Measurements from ENCODE around the gene SLC7A11.
A peak's percentile ranks its signal among the peaks of the same experiment; 100 is the strongest.

Gene SLC7A11

DNA sequence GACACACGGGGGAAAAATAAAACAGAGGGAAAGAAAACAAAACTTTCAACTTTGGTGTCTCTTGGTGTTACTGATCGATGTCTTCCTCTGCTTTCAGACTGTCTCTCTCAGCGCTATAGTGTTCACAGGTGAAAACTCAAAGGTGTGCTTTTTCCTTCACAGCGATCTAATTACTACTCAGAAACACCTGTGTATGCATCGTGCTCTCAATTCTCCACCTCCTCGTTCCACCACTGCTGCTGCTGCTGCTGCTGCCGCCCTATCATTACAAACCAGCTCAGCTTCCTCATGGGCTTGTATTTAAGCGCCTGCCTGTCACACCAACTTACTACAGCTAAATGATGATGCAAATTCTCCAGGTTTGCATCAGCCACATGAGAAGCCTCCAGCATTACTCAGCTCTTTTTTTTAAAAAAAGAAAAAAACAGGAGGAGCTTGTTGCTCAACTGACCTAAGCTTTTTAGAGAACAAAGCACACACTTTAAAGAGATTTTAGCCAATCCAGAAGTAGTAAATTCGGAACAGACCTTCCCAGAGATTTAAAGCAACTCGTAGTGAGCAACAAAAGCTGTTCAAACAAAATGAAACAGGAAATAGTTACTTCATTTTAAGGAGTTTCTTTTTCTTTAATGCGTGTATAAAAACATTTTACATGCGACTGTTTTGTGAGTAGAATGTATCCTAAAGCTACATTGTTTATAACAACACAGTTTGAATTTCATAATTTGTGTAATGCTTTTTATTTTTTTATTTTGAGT, at the start of gene SLC7A11:
Gene SLC7A11 (minus strand): TSS at position 274 of the 758 bp plus-strand sequence. CDS start 280 bp downstream, outside the sequence.
- DNase-seq (ENCODE audit: low read depth in 2 of 2), result peak; percentile 2 to 12

DNA sequence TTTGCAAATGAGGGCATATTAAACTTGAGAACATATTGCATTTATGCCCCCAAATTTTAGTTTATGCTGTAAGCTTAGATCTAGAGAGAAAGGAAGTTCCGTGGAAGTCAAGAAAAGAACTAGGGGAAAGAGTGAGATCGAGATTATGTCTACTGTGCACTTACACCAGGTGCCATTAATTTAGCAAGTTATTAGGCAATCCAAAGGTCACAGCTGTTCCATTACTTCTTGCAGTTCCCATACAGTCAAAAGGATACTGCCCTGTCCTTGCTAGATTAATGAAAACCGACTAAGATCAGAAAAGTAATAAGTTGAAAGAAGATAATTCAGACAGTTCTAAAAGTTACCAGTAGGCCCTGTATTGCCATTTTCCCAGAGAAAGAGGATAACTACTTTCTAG, 49.3 kb upstream of the SLC7A11 start:
- no peak for DNase-seq (ENCODE audit: low read depth in 2 of 2)

DNA sequence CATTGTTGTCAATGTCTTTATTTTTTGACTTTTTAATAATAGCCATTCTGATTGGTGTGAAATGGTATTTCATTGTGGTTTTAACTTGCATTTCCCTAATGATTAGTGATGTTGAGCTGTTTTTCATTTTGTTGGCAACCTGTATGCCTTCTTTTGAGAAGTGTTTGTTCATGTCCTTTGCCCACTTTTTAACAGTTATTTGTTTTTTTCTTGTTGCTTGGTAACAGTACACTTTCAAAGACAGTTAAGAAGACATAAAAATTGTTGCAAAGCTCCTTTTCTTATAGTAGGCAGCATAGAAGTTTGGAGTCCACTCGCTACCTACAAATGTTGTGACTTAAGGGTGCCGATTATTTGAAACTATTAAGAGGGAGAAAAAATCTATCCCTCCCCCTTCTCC, 48.7 kb upstream of the SLC7A11 start:
- DNase-seq (ENCODE audit: low read depth in 2 of 2), result no peak

DNA sequence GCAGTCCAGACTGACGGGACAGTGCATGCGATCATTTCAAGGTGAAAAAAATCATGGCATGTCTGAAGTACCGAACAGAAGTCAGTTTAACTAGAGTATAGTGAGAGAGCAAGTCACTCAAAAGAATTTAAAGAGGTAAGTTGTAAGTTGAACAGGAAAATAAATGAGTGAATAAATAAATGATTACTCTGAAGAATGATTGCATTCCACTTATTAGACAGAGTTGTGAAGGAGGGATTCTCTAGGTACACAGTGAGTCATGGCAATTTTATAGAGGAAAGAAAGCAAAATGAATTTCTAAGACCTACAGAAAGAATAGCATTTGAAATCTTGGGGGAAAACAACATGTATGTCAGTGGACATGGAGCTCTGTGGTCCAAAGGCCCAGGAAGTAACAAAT, 37.1 kb upstream of the SLC7A11 start:
- no peak for DNase-seq (ENCODE audit: low read depth in 2 of 2)

DNA sequence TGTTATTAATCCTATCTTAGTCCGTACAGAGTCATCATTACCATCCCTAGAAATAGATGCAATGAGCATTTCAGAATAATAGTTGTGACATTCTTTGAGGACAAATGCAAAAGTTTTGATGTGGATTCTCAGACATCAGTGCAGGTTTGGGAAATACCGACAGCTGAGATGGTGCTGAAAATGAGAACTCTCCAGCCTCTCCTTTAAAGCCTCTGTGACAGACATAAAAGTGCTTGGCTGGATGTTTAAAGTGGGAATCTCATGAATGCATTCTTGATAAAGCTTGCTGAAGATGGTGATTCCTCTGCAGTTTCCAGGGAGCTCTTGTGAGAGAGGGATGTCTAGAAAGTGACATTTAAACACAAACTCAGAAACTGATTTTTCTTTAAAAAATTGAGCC, 35.0 kb upstream of the SLC7A11 start:
- DNase-seq (ENCODE audit: low read depth in 2 of 2), result no peak

DNA sequence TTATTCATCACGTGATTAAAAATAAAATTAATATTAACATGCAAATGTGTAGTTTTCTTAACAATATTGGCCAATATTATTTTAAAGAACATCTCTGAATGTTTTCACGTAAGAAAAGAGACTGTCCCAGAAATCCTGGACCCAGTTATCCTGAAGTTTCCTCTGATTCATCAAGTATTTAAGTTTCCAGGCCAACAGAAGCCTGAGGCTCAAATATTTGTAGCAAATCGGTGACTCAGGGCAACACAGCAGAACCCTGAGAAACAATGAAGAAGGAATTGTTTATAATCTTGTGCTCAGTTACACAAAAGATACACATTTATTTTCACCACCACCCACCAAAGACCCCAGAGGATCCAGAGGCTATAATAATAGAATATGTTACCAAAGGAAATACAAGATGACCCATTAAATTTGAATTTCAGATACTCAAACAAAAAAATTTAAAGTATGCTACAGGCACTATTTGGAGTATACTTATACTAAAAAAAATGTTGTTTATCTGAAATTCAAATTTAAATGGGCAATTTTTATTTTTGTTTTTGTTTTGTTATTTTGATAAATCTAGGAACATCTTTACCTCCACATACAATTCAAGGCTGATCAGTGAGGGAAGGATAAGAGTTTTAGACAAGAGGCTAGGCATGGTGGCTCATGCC, 33.9 kb upstream of the SLC7A11 start:
- no peak for DNase-seq (ENCODE audit: low read depth in 2 of 2)

DNA sequence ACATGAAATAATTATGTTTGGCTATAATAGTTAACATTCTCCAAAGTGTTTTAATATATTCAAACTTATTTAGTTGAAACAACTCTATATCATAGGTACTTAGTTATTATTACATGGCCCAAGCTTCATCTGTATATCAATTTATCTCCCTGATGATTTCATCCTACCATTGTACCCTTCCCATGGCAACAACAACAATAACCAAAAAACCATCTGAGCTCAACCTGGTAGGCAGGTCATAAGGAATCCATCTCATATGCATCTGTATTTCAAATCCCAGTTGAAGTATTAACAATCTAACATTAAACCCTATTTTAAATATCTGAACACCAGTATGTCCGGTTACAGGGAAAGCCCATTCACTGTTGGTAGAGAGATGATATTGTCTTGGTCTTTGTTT, 33.1 kb upstream of the SLC7A11 start:
- DNase-seq (ENCODE audit: low read depth in 2 of 2), result no peak

DNA sequence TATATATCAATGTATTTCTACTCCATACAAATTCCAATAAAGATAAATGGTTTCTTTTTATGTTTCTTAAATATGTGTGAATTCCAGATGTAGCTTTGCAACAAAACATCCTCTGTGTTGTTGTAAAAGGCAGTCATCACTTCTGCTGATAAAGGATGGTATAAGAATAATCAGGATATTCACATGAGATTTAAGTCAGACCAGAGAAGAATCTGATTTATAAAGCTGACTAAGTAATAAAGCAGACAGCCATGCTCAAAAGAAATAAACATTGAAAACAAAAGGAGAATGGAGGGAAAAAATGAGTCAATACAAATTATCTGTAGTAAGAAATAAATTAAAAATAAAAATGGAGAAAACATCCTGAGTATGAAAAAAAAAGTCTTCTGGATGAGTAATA, 27.0 kb upstream of the SLC7A11 start:
- DNase-seq (ENCODE audit: low read depth in 2 of 2), result no peak

DNA sequence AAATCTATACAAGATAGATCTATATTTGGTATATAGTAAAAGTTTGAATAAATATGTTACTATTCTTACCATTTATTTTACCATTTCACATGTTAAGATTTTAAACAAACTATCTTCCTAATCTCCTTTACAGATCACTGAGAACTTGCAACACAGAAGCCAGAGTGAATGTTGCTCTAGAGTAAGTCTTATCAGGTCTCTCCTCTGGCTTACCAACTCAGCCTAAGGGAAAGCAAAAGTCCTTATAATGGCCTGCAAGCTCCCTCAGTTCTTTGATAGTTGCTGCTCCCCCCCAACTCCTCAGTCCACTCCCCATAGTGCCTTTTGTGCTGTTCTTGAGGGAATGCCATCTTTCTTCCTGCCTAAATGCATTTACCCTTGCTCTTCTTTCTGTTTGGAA, 25.7 kb upstream of the SLC7A11 start:
- DNase-seq (ENCODE audit: low read depth in 2 of 2), result no peak

DNA sequence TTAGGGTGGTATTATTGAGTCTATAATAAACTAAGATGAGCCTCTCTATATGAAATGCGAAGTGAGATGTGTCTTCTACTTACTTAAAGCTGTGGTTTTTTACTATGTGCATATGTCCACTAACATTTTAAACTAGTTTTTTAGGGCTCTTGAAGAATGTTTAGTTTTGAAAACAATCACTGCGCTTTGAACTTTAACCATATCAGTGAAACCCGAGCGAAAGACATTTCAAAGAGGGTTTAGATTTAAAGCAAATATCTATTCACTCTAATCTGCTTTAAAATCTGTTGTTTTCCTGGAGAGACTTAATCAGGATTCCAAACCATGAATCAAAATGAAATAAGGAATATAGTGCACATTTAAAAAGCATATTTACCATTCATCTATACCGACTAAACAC, 24.8 kb upstream of the SLC7A11 start:
- DNase-seq (ENCODE audit: low read depth in 2 of 2), result no peak

DNA sequence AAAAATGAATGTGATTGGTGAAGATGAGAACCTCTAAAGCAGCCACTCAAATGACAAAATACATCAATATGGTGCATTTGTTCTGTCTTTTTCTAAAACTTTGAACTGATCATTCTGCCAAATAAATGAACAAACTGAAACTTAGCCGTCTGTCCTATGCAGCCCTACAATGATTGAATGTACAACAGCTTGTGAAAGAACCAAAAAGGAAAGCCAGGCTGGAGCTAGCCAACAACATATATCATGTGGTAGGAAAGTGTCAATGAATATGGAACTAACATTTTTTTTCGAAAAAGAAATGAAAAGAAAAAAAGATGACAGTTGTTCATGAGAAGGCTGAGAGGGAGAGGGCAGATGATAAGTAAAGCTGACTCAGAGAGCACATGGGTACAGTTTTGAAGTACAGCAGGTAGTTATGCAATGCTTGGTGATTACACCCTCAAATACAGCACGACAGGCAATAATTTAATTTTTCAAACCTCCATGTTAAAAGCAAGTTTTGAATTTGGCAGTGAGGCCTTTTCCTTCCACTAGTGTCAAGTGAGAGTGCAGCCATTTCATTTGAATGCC, 21.2 kb upstream of the SLC7A11 start:
- DNase-seq (ENCODE audit: low read depth in 2 of 2), result no peak

DNA sequence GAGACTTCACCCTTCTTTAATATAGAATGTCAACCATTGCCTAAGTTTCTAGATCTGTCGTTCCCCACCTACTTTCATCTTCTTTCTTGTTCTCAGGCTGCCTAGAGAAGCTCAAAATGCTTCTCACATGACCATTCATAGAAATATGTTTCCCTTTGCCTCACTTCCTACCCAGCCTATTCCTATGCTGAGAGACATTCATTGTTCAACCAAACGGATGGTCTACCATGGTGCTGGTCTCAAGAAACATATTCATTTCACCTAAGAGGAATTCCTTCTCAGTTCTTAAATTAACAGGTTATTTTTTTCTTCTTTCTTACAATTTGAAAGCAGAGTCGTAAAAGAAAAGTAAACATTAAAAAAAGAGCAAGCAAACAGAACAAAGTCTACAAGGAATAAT, 20.3 kb upstream of the SLC7A11 start:
- no peak for DNase-seq (ENCODE audit: low read depth in 2 of 2)

DNA sequence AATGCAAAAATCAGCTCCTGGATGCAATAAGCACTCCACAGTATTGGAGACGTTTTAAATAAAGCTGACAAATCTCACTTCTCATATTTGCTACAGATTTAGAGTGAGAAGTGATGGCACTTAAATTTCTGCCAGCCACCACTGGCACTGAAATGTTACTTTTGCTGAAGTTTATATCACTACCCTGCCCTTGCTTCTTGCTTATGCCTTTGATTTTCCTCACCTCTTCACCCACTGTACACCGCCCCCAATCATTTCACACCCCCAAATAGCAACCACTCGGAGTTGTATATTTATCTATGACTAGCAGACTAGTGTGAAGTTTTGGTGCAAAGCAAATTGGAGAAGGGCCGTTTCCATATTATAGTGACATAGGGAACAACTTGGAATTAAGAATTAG, 19.9 kb upstream of the SLC7A11 start:
- DNase-seq (ENCODE audit: low read depth in 2 of 2), result no peak

DNA sequence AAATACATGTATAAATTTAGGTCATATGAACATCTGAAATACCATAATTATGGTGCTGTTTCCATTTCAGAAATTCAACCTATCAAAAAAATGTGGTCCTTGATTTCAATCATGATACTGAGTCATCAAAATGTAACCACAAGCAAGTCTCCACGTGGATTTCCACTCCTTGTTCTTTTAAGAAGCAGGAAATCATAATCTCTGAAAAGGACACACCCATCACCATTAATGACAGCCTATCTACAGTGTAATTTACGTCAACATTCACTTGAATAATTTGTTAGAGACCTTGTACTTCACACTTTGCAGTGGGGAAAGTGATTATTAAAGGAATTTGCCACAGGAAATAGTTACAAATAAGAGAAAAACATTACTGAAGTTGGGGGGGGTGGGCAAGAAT, 17.7 kb upstream of the SLC7A11 start:
- no peak for DNase-seq (ENCODE audit: low read depth in 2 of 2)

DNA sequence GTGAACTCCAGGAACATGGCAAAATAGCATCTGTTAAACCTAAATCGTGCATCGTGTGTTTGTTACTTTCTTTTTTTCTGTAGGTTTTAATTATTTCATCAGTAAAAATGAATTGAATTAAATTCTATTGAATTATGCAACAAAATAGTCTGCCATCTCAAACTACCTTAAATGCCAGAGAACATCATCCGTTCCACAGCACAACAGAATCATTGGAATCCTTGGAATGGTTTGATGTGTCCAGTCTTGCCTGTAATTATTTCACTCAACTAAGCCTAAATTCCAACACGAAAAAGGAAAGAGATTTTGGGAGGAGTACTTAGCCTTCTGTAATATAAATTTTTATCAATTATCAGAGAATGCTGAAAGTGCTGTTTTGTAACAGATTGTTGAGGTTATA, 17.1 kb upstream of the SLC7A11 start:
- DNase-seq (ENCODE audit: low read depth in 2 of 2), result no peak

DNA sequence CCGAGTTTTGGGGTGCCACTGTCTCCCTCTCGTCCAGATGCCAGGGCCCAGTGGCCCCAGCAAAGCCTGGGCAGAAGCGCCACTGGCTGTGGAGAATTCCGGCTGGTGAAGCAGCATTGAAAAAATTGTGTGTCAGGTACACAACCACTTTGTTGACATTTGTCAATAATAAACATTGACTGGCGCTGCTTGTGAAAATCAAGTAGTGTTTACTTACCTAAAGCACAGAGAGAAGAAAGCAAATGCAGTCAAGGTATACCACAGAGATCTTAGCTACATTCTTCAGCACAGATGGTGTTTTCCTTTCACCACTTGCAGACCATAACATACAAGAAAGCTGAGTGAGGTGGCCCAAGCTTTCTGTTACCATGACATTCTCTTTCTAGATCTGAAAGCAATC, 14.5 kb upstream of the SLC7A11 start:
- DNase-seq (ENCODE audit: low read depth in 2 of 2), result no peak

DNA sequence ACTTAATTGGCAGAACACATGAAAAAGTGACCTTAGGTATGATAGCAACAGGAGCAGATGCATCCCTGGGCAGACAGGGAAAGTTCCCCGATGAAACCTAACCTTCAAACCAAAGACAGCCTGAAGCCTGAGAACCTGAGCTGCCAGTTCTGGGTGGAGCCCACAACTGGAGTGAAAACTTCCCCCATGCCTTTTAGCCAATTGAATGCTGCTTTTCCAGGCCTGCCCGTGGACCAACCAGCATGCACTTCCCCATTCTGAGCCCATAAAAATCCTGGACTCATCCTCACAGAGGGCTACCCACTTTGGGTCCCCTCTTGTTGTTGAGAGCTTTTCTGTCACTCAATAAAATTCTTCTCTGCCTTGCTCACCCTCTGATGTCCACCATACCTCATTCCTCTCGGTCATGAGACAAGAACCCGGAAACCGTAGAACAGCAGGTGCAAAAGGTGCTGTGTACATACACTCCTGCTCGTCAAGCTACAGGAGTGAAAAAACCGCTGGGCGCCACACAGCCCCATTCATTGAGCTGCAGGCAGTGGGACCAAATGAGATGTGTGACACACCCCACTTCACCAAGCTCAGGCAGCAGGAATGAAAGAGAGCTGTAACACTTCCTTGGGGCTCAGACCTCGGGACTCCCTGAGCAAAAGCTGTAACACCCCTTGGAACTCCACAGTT, 13.9 kb upstream of the SLC7A11 start:
- no peak for DNase-seq (ENCODE audit: low read depth in 2 of 2)

DNA sequence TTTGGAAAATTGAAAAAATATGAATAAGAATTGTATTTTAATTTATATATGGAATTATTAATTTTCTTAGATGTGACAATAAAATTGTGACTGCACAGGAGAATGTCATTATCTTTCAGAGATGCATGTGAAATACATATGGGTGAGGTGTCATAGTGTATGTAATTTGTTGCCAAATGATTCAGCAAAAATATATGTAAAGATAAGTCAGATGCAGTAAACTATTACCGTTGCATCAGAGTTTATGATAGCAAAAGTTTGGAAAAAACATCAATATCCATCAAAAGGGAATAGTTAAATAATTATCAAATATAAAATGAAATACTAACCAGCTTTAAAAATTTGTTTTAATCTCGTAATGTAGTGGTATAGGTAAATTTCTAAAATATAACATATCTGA, 10.4 kb upstream of the SLC7A11 start:
- DNase-seq (ENCODE audit: low read depth in 2 of 2), result no peak

DNA sequence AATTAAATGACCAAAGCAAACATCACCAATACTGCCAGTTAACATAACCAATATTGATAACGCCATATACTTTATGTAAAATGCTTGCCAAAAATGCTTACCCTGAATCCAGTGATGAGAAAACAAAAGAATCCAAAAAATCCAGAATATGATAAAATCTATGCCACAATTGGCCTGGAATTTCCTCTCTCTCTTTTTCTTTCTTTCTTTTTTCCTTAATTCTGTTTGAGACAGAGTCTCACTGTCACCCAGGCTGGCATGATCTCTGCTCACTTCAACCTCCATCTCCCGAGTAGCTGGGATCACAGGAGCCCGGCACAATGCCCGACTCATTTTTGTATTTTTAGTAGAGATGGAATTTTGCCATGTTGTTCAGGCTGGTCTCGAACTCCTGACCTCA, 9.8 kb upstream of the SLC7A11 start:
- DNase-seq (ENCODE audit: low read depth in 2 of 2), result no peak

DNA sequence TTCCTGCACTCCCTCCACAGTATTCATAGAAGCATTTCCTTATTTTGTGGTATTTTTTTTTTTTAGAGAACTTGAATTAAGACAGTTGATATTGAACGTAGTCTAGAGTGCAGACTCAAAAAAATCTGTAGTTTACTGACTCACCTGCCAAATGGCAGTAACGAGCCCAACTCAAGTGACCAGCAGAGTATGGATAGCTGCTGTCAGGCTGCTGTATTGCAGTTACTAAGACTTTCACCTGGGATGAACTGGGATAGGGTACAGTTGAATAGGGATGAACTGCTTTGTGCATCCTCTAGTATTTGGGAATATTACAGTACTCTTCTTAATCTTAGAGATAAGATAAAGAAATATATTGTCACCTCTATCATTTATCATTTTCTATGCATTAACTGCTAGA, 7.0 kb upstream of the SLC7A11 start:
- DNase-seq (ENCODE audit: low read depth in 2 of 2), result no peak

DNA sequence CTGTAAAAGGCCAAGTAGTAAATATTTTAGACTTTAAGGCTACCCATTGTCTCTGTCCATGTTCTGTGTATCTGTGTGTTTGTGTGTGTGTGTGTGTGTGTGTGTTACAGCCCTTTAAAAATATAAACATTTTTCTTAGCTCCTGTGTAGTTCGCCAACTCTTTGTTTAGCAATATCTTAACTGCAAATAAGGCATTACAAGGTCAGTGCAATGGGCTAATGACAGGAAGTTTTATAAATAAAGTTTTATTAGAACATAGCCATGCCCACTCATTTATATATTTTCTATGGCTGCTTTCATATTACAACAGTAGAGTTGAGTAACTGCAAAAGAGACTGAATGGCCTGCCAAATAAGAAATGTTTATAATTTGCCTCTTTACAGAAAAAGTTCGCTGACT, 5.9 kb upstream of the SLC7A11 start:
- no peak for DNase-seq (ENCODE audit: low read depth in 2 of 2)

DNA sequence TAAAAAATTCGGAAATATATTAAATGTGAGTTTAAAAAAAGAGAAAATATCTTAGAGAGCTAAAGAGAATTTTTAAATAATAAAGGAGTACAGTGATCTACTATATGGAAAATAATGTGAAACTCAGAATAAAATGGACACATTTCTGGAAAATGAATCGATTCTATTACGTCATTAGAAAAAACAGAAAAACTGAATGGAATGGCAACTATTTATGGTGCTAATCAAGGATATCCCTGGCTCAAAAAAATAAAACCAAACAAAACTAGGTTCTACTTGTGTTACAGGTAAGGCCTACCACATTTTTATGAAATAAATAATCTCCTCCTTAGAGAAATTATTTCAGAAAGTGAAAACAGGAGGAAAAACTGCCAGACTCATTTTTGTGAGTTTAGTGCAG, 5.5 kb upstream of the SLC7A11 start:
- DNase-seq (ENCODE audit: low read depth in 2 of 2), result no peak

DNA sequence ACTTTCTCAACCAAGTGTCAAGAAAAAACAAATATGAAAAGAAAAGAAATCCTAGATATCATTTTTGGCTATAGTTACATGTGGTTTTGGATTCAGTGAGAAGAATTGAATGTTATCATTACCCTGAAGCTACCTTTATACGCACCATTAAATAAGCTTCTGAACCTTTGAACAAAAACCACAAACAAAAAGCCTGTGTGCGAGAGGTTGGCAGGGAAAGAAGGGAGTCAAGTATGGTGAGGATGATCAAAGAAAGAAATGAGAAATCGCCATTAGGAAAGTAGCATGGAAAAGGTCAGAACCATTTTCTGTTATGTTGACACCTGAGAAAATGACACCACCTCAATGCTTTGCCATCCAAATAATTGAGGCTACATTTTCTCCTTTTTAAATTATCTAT, 1.2 kb upstream of the SLC7A11 start:
- DNase-seq (ENCODE audit: low read depth in 2 of 2), result no peak

Measured in stimulated activated CD4-positive, alpha-beta T cell treated with anti-CD3 and anti-CD28 coated beads, Interleukin-1b, Interleukin-23, amount 100 ng/mL, for 4 hours (primary cell).